NCI-H2107 treated with DMSO at 0.1 percent for 48 hours (cell line): ENCODE results near the gene TLNRD1.

Experiments used
- DNase-seq: peaks from one replicate; lab custom pipeline; 2025; ENCODE audit not compliant: unreplicated experiment; lab: John Stamatoyannopoulos, UW

TLNRD1 gene

GRCh38 chr15:81001152-81002008, 657 bp downstream of the TLNRD1 start:
- no peak for DNase-seq

DNA sequence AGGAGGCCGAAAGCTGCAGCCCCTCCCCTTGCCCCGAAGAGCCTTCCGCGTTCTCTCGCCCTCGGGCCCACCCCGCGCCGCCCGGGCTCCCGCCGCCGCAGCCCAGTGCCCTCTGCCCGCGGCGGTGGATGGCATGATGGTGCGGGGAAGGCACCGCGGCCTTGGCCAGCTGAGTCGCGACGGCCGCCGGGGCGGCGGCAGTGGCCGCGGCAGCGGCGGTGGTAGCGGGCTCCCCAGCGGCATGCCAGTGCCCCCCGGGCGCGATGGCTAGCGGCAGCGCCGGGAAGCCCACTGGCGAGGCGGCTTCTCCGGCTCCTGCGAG, 1.2 kb downstream of the TLNRD1 start:
- DNase-seq: no peak

GRCh38 chr15:81002331-81003096, 1.8 kb downstream of the TLNRD1 start:
- no peak for DNase-seq

- DNase-seq: no peak
Observed at GRCh38 chr15:81003097-81003350, 2.3 kb downstream of the TLNRD1 start.

- no peak for DNase-seq
Observed at GRCh38 chr15:81006124-81006523, 5.4 kb downstream of the TLNRD1 start.

DNA sequence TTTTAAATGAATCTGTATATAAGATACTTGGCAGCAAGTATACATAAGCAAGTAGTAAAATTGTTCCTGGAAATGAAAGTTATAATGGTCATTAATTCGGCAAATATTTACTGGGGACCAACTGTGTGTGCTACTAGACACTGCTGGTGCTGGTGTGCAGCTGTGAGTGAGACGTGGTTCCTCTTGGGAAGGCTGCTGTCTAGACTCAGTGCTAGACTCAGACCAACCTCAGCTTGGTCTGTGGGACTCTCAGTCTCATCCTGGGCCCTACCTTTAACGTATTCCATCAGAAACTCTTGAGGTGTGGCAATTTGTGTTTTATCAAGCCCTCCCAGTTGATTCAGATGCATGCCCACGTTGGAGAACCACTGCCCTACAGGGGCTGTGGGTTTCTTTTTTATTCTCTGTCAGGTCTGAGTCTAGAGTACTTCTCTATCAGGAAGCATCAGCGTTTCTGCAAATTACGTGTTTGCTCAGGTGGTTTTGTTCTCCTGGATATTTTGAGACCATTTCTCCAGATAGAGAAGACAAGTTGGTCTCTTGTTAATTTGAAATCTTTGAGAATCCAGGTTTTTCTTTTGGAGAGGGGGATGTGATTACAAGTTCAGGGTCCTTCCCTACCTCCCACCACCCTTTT, 6.8 kb downstream of the TLNRD1 start:
- no peak for DNase-seq

GRCh38 chr15:81008312-81008711, 7.6 kb downstream of the TLNRD1 start:
- no peak for DNase-seq

- no peak for DNase-seq
Observed at GRCh38 chr15:81010086-81010485, 9.4 kb downstream of the TLNRD1 start.

DNA sequence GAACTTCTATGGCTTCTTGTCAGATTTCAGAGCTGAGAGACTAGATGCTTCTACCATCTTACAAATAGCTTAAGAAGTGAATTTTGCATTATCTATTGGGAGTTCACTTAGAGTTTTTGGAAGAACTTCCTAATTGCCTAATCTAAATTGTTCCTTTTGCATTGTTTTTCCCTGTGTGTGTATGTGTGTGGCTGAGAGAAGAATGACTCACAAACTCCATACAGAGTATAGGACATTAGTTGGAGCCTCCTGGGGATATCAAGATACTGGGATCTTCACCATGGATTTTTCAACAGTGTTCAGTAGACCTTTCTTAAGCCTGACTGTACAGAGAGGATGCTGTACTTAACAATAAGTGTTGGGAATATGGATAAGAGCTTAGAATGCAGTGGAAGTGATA, 10.9 kb downstream of the TLNRD1 start:
- DNase-seq: no peak

DNA sequence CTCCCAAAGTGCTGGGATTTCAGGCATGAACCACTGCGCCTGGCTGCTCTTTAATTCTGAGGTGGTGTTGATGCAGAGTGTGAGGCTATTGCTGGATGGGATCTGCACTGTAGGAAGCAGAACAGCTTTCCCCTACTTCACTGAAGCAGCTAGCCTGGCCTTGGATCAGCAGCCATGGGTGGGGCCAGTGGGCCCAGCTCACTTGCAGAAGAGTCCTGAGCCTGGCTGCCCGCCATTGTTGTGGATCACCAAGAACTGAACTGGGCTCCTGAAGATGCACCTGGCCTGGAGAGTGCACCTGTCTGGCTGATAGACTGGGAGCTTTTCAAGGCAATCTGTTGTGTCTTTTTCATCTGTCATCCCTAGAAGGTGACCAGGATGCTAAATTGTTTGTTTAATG, 11.9 kb downstream of the TLNRD1 start:
- DNase-seq: no peak

GRCh38 chr15:81013396-81013929, 12.7 kb downstream of the TLNRD1 start:
- DNase-seq: no peak

GRCh38 chr15:81014446-81015093, 13.8 kb downstream of the TLNRD1 start:
- DNase-seq: no peak

- DNase-seq: no peak
Observed at GRCh38 chr15:81015621-81016488, 15.1 kb downstream of the TLNRD1 start.

DNA sequence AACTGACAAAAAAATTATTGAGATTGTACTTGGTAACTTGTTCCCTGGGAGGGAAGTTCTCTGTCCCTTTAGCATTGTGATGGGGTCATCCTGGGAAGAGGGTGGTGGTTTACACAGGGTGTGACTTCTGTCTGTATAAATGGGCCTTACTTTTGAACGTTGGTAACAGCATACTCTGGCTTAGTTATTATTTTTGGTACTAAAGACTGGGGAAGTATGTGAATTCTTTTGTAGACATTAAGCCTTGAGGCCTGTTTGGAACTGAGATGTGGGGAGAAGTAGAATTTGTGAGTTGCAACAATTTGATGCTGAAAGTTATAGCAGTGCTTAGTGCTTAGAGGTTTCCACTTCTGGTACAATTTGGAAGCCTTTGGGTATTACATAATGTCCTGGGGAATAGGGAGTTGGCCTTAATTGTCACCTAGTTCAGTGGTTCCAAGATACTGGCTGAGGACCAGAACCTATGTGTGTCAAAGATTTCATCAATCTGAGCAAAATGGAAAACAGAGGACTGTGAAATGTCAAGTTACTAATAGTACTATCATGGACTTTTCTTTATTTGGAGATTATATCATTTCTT, 15.9 kb downstream of the TLNRD1 start:
- no peak for DNase-seq

- DNase-seq: no peak
Observed at GRCh38 chr15:81018197-81018596, 17.5 kb downstream of the TLNRD1 start.

DNA sequence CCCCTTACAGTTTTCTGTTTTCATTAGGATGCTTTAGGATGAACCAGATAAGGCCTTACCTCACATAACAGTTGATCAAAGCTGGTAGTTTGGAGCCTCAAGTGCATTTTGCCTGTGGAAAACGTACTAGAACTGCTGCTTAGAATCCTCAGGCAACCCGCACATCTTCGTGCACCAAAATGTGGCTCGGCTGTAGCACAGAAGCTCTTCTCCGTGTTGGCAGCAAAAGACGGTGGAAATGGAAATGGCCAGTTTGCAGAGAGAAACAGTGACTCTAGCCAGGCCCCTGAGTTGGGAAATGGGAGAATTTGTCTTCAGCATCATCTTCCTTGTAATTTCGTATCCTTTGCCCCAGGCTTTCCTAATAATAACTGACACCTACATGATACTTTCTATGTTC, 20.6 kb downstream of the TLNRD1 start:
- no peak for DNase-seq

DNA sequence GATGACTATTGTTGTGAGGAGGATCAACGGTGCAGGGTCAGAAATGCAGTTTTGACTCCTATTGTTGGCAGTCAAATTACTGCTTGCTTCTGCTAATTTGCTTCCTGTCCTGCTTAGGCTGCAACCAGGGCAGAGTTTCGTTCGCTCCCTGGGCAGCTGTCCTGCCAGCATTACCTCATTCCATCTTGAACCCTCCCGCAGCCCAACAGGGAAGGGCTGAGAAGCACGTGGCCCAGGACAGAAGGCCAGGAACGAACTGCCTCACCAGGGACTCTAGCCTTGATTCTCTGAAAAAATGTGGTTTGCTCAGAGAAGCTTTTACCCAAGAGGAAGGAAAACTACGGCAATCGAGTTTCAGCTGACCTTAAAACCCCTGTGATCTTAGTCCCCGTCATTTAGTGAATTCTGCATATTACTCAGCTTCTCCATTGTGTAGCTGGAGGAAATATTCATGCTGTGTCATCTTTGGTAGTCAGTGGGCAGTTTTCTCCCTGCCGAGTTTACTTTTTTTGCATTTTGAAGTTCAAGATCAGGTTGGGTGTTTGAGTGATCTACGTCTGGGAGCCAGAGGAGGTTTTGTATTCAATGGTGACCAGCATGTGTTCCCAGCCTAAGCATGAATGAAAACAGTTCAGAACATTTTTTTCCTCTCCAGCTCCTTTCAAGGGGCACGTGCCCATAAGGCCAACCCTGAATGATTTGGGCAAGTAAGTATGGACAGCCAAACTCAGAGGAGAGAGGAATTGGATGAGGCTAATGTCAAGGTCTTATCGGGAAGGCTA, 23.0 kb downstream of the TLNRD1 start:
- DNase-seq: no peak

GRCh38 chr15:81024265-81024872, 23.6 kb downstream of the TLNRD1 start:
- no peak for DNase-seq

GRCh38 chr15:81024936-81025335, 24.2 kb downstream of the TLNRD1 start:
- no peak for DNase-seq
